ENCODE data around the gene NAV2. TPM values are rescaled to one million over a fixed set of nuclear protein-coding genes. Genes with fewer than 3 reads are reported as not detected.

NAV2 gene
- polyA plus RNA-seq, 1 donor = 8.1 TPM

DNA sequence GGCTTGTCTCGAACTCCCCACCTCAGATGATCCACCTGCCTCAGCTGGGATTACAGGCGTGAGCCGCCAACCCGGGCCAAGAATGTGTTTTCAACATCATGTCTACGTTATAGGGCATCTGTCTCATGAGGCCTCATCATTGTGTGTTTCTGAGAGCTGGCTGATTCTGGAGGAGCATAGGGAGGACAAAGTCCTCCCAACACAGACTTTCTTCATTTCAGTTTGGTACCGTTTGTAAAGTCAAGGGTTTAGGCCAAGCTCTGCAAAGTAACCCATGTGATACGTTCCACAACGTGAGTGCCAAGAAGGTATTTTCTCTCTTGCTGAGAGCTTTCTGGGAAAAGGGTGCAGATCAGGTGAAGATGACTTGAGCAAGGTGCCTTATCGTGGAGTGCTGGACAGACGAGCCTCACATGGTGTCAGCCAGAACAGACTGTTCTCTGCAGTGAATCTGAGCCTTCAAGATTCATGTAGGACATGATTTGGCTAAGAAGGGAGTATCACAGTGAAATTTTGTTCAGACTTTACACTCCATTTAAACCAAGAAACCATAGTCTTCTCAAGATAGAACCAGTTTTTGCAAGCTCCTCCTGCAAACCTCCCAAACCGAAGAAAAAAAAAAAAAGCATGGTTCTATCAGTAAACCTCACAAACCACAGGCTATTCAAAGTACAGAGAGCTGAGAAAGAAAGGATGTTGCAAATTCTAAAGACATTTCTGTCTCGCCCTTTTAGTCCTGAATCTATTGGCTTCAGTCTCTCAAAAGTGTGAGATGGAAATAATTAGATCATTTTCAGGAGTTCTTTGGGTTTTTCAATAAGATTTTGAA lies 376.0 kb downstream of the NAV2 start:
- Histone ChIP-seq H3K27ac (ENCODE audit: low read length) (no peak overlapping the region), H3K27me3 (ENCODE audit: control insufficient read depth, insufficient read depth, low read length) (no peaks in the 10 kb centered on the region), H3K9me3 (ENCODE audit: control insufficient read depth, low read depth, low read length) (no peaks in the 10 kb centered on the region), H3K4me3 (ENCODE audit: low read length) (no peak overlapping the region), H3K4me1 (ENCODE audit: control insufficient read depth, insufficient read depth, low read length) (no peaks in the 10 kb centered on the region), H3K36me3 (ENCODE audit: control insufficient read depth, insufficient read depth, low read length) (peaks cover 36% of the 10 kb centered on the region)
- no CpG with 5 or more reads among the region's 12 CpGs for WGBS (ENCODE audit: insufficient coverage, low lambda C conversion rate)
- peak; percentile 22 to 54 for DNase-seq

DNA sequence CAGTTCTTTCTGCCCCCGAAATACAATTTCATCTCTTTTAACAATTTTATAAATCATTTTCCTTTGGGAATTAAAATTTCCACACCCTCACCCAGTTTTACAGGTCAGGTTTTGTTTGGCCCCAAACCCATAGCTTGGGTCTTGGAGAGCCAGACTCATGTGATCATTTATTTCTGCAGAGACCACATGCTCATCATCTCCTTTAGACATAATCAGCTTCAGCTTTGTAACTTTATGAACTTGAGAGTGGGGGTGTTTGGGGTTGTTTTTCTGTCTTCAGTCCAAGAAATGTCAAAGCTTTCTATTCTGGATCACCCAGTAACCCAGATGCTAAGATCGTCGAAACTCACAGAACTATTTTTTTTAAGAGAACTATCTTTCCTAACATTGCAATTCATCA lies 376.7 kb downstream of the NAV2 start:
- no peak for DNase-seq
- Histone ChIP-seq H3K4me3 (ENCODE audit: low read length) (no peak overlapping the region), H3K9me3 (ENCODE audit: control insufficient read depth, low read depth, low read length) (no peaks in the 10 kb centered on the region), H3K36me3 (ENCODE audit: control insufficient read depth, insufficient read depth, low read length) (peaks cover 34% of the 10 kb centered on the region), H3K27ac (ENCODE audit: low read length) (no peak overlapping the region), H3K4me1 (ENCODE audit: control insufficient read depth, insufficient read depth, low read length) (no peaks in the 10 kb centered on the region), H3K27me3 (ENCODE audit: control insufficient read depth, insufficient read depth, low read length) (no peaks in the 10 kb centered on the region)
- 67% methylated on average over 1 of the region's 3 CpGs for WGBS (ENCODE audit: insufficient coverage, low lambda C conversion rate)

DNA sequence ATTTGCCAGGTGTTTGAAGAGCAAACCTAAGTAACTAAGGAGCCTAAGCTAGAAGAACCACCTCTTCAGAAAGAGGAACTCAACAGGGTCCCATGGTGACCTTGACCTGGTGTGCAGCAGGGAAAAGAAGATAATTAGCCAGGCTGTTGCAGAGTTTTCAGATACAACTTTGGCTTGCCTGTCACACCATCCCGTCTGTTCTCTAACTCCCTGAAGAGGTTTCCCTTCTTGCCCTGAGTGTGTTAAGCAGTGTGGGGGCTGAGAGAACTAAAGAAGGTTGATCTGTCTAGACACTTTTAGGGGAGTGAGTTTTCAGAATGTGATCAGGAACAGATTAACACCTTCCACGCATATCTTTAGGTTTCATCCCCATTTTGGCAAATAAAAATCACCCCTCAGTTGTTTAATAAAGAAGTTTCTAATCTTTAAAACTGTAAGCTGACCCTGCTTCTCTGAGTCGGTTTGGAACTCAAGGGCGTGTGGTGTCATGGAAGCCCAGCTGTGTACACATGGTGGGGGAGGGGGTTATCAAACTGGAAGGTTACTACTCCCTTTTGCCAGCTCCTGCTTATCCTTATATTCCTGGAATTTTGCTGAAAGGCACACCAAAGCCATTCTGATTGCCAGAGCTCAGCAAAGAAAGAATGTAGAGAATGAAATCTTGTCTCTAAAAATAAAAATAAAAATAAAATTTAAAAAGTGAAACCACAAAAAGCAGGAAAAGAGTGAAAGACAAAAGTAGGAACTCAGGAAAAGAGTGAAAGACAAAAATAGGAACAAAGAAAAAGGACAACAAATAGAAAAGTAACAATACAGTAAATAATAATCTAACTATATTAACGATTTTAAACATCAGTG lies 377.4 kb downstream of the NAV2 start:
- no peaks in the 10 kb centered on the region for H3K27me3 ChIP-seq (ENCODE audit: control insufficient read depth, insufficient read depth, low read length)
- 89% methylated on average over 1 of the region's 5 CpGs for WGBS (ENCODE audit: insufficient coverage, low lambda C conversion rate)
- H3K36me3 ChIP-seq (ENCODE audit: control insufficient read depth, insufficient read depth, low read length) = peaks cover 34% of the 10 kb centered on the region
- no peaks in the 10 kb centered on the region for H3K9me3 ChIP-seq (ENCODE audit: control insufficient read depth, low read depth, low read length)
- no peaks in the 10 kb centered on the region for H3K4me1 ChIP-seq (ENCODE audit: control insufficient read depth, insufficient read depth, low read length)
- peak in 1 of 2 donors; percentile 47 for DNase-seq
- no peak overlapping the region for H3K27ac ChIP-seq (ENCODE audit: low read length)
- H3K4me3 ChIP-seq (ENCODE audit: low read length) = no peak overlapping the region

GRCh38 chr11:20090654-20091374 lies 378.2 kb downstream of the NAV2 start:
- WGBS (ENCODE audit: insufficient coverage, low lambda C conversion rate) = 100% methylated on average over 1 of the region's 10 CpGs
- no peaks in the 10 kb centered on the region for H3K4me1 ChIP-seq (ENCODE audit: control insufficient read depth, insufficient read depth, low read length)
- no peak overlapping the region for H3K4me3 ChIP-seq (ENCODE audit: low read length)
- H3K36me3 ChIP-seq (ENCODE audit: control insufficient read depth, insufficient read depth, low read length) = peaks cover 36% of the 10 kb centered on the region
- no peak for DNase-seq
- H3K9me3 ChIP-seq (ENCODE audit: control insufficient read depth, low read depth, low read length) = no peaks in the 10 kb centered on the region
- no peaks in the 10 kb centered on the region for H3K27me3 ChIP-seq (ENCODE audit: control insufficient read depth, insufficient read depth, low read length)
- no peak overlapping the region for H3K27ac ChIP-seq (ENCODE audit: low read length)

GRCh38 chr11:20093775-20094174 lies 381.1 kb downstream of the NAV2 start:
- DNase-seq = no peak
- no peak overlapping the region for H3K4me3 ChIP-seq (ENCODE audit: low read length)
- no peak overlapping the region for H3K27ac ChIP-seq (ENCODE audit: low read length)
- peaks cover 36% of the 10 kb centered on the region for H3K36me3 ChIP-seq (ENCODE audit: control insufficient read depth, insufficient read depth, low read length)
- no peaks in the 10 kb centered on the region for H3K9me3 ChIP-seq (ENCODE audit: control insufficient read depth, low read depth, low read length)
- WGBS (ENCODE audit: insufficient coverage, low lambda C conversion rate) = 86% methylated on average over 1 of the region's 5 CpGs
- no peaks in the 10 kb centered on the region for H3K4me1 ChIP-seq (ENCODE audit: control insufficient read depth, insufficient read depth, low read length)
- H3K27me3 ChIP-seq (ENCODE audit: control insufficient read depth, insufficient read depth, low read length) = no peaks in the 10 kb centered on the region

DNA sequence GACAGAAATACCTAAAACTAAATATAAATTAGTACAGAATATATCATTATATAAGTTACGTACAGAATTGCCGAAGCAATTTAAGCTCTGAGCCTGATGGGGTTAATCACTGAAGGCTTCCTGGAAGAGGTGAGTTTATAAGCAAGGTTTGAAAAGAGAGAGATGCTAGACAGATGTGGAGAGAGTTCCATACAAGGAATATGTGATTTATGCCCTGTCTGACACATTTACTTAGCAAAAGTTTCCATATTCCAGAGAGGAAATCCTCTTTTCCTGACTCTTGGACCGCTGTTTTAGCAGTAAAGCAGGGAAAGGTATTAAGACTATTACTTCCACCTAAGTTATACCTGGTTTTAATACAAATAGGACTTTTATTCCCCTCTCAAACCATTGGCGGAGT lies 382.6 kb downstream of the NAV2 start:
- 100% methylated on average over 1 of the region's 4 CpGs for WGBS (ENCODE audit: insufficient coverage, low lambda C conversion rate)
- Histone ChIP-seq H3K4me1 (ENCODE audit: control insufficient read depth, insufficient read depth, low read length) (no peaks in the 10 kb centered on the region), H3K9me3 (ENCODE audit: control insufficient read depth, low read depth, low read length) (no peaks in the 10 kb centered on the region), H3K4me3 (ENCODE audit: low read length) (no peak overlapping the region), H3K27me3 (ENCODE audit: control insufficient read depth, insufficient read depth, low read length) (no peaks in the 10 kb centered on the region), H3K36me3 (ENCODE audit: control insufficient read depth, insufficient read depth, low read length) (peaks cover 36% of the 10 kb centered on the region), H3K27ac (ENCODE audit: low read length) (no peak overlapping the region)
- DNase-seq = no peak

GRCh38 chr11:20097319-20098221 lies 384.9 kb downstream of the NAV2 start:
- H3K4me1 ChIP-seq (ENCODE audit: control insufficient read depth, insufficient read depth, low read length) = no peaks in the 10 kb centered on the region
- H3K4me3 ChIP-seq (ENCODE audit: low read length) = no peak overlapping the region
- no peaks in the 10 kb centered on the region for H3K27me3 ChIP-seq (ENCODE audit: control insufficient read depth, insufficient read depth, low read length)
- 50% methylated on average over 1 of the region's 13 CpGs for WGBS (ENCODE audit: insufficient coverage, low lambda C conversion rate)
- no peak overlapping the region for H3K27ac ChIP-seq (ENCODE audit: low read length)
- no peak for DNase-seq
- H3K36me3 ChIP-seq (ENCODE audit: control insufficient read depth, insufficient read depth, low read length) = peaks cover 30% of the 10 kb centered on the region
- H3K9me3 ChIP-seq (ENCODE audit: control insufficient read depth, low read depth, low read length) = no peaks in the 10 kb centered on the region

GRCh38 chr11:20099527-20099926 lies 386.9 kb downstream of the NAV2 start:
- no peaks in the 10 kb centered on the region for H3K27me3 ChIP-seq (ENCODE audit: control insufficient read depth, insufficient read depth, low read length)
- no peaks in the 10 kb centered on the region for H3K4me1 ChIP-seq (ENCODE audit: control insufficient read depth, insufficient read depth, low read length)
- WGBS (ENCODE audit: insufficient coverage, low lambda C conversion rate) = no CpG with 5 or more reads among the region's 2 CpGs
- H3K36me3 ChIP-seq (ENCODE audit: control insufficient read depth, insufficient read depth, low read length) = peaks cover 43% of the 10 kb centered on the region
- H3K9me3 ChIP-seq (ENCODE audit: control insufficient read depth, low read depth, low read length) = no peaks in the 10 kb centered on the region
- no peak overlapping the region for H3K4me3 ChIP-seq (ENCODE audit: low read length)
- no peak for DNase-seq
- no peak overlapping the region for H3K27ac ChIP-seq (ENCODE audit: low read length)

DNA sequence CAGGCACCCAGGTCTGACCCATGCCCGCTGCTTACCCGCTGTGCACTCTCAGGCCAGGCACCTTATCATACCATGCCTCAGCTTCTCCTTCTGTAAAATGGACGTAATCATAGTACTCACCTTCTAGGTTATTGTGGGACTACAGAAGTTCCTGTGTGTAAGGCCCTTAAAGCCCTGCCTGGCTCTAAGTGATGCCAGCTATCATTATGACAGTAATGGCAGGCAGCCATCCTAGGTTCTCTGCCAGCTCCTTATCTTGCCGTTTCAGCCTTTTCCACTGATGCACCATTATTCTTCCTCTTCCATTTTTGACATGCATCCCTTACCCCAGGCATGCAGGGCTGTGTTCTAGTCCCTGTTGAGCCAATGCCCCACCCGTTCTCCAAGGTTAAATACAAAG lies 389.8 kb downstream of the NAV2 start:
- no peaks in the 10 kb centered on the region for H3K27me3 ChIP-seq (ENCODE audit: control insufficient read depth, insufficient read depth, low read length)
- DNase-seq = no peak
- H3K36me3 ChIP-seq (ENCODE audit: control insufficient read depth, insufficient read depth, low read length) = peaks cover 49% of the 10 kb centered on the region
- no peaks in the 10 kb centered on the region for H3K4me1 ChIP-seq (ENCODE audit: control insufficient read depth, insufficient read depth, low read length)
- WGBS (ENCODE audit: insufficient coverage, low lambda C conversion rate) = no CpG with 5 or more reads among the region's 5 CpGs
- H3K27ac ChIP-seq (ENCODE audit: low read length) = no peak overlapping the region
- no peaks in the 10 kb centered on the region for H3K9me3 ChIP-seq (ENCODE audit: control insufficient read depth, low read depth, low read length)
- H3K4me3 ChIP-seq (ENCODE audit: low read length) = no peak overlapping the region
